Testis (tissue), 3 donors: ENCODE data around the gene TRPC4. TPM values are rescaled to one million over a fixed set of nuclear protein-coding genes. Genes with fewer than 3 reads are reported as not detected.
"Not testable (repeated sequence)": the region's sequence is repeated elsewhere in the genome, so short reads cannot be mapped to it uniquely, and the experiment has no call there.

ENCODE experiments used
- DNase-seq: peaks from one replicate; pipeline ENCODE4 v3.0.0-alpha.2; 2019
- H3K27ac ChIP-seq, 2 donors: fragments of 200-600 bp; sonication (generic); one replicate each; pipeline ENCODE4 v1.5.1; 2019
- H3K27me3 ChIP-seq: fragments of 200-600 bp; sonication (generic); one replicate; pipeline ENCODE4 v1.5.1; 2019
- H3K36me3 ChIP-seq: fragments of 200-600 bp; sonication (generic); one replicate; pipeline ENCODE4 v1.5.1; 2017; ENCODE audit warnings: low read depth; ENCODE audit errors: missing control alignments
- H3K4me1 ChIP-seq: fragments of 200-600 bp; sonication (generic); one replicate; pipeline ENCODE4 v1.5.1; 2019
- H3K4me3 ChIP-seq, 2 donors: fragments of 200-600 bp; sonication (generic); one replicate each; pipeline ENCODE4 v1.5.1; 2017 to 2019
- H3K9me3 ChIP-seq: fragments of 200-600 bp; sonication (generic); one replicate; pipeline ENCODE4 v1.5.1; 2017
- CTCF ChIP-seq, 3 experiments: fragments of 450-650 bp in 2 of 3; fragments of 200-600 bp in 1 of 3; sonication (generic) in 1 of 3; IDR thresholded peaks; one replicate each; pipeline ENCODE4 v1.5.1; 2016 to 2019; ENCODE audit warnings: antibody characterized with exemption in 3 of 3, mild to moderate bottlenecking in 2 of 3, moderate library complexity in 1 of 3
- POLR2A ChIP-seq: fragments of 450-650 bp; IDR thresholded peaks from one replicate; pipeline ENCODE4 v1.6.1; 2017; ENCODE audit warnings: antibody characterized with exemption, mild to moderate bottlenecking, moderate library complexity
- WGBS, 2 donors: methylation state at CpG; one replicate each; pipeline ENCODE4 v1.1.5; 2018; 5-methylcytosine and 5-hydroxymethylcytosine counted together
- intact Hi-C: fragments of 100-400 bp; cut with DNase I; formaldehyde crosslinking; loops from one replicate; pipeline ENCODE4 v1.15.1; 2023; ENCODE audit warnings: low total_unique reads
- polyA plus RNA-seq: library from polyadenylated mRNA; stranded (reverse); fragments of 350-450 nt; fragmentation: Illumina TruSeq; extraction: RNeasy Lipid Tissue Mini Kit (QIAGEN cat#74804); gene quantifications from one replicate; pipeline ENCODE4 v1.2.3, GENCODE V29; 2014; ENCODE audit warnings: low read depth, low replicate concordance; ENCODE audit not compliant: insufficient read depth
- total RNA-seq, 2 donors: library from RNA; depleted of rRNA; stranded (reverse); fragments of >200 nt; gene quantifications; one replicate each; pipeline ENCODE4 v1.2.3, GENCODE V29; 2016

TRPC4 gene
- total and polyA plus RNA-seq, 3 donors from 2014 or later, result 0.06 to 0.12 TPM; not detected in 1

DNA sequence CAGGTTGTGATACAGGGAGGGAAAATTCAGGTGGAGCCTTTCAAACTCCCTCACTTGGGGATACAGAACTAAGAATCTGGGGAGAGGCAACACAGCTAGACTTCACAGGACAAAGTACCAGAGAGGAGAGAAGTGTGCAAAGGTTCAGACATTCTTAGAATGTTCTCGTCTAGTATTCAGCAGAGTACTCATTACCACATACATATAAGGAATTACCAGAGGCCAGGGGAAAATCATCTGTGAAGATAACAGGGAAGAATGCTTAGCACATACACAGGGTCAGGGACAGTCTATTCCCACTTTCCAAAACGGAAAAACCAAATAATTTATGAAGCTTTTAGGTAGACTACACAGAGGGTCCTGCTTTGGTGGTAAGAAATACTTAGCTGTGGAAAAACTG lies 58.1 kb downstream of the TRPC4 start:
- Histone ChIP-seq H3K27me3 (no peaks in the 10 kb centered on the region), H3K4me3 (no peak overlapping the region), H3K36me3 (no peaks in the 10 kb centered on the region), H3K9me3 (no peaks in the 10 kb centered on the region), H3K4me1 (no peaks in the 10 kb centered on the region), H3K27ac (no peak overlapping the region)
- TF ChIP-seq CTCF (IDR thresholded peaks at IDR 0.05) (no peak), POLR2A (no peak)
- intact Hi-C loops, result no loop called here
- WGBS, 2 donors, result 37 to 48% methylated on average over 2 of the region's 2 CpGs
- DNase-seq, result no peak

DNA sequence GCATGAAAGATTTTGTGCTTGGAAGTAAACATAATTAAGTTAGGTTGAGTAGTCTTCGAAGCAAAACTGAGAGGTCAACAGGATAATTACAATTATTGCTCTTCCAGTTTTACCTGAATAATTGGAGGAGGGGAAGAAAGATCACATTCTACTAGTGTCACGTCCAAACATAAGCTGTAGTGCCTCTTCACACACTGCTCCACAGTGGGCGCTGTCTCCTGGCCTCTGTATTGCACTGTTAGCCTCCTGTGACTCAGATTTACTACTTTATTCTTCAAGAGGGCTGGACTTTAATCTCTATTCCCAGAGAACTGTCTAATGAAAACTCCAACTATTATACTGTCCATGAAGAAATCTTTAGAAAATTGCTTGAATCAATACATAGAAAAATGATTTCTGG lies 62.9 kb downstream of the TRPC4 start:
- Histone ChIP-seq H3K27me3 (no peaks in the 10 kb centered on the region), H3K36me3 (no peaks in the 10 kb centered on the region), H3K4me3 (no peak overlapping the region), H3K27ac (no peak overlapping the region), H3K4me1 (no peaks in the 10 kb centered on the region), H3K9me3 (no peaks in the 10 kb centered on the region)
- TF ChIP-seq CTCF (IDR thresholded peaks at IDR 0.05) (no peak), POLR2A (no peak)
- DNase-seq, result no peak
- WGBS, 2 donors, result 84 to 93% methylated on average over 3 of the region's 3 CpGs
- intact Hi-C loops, result no loop called here

DNA sequence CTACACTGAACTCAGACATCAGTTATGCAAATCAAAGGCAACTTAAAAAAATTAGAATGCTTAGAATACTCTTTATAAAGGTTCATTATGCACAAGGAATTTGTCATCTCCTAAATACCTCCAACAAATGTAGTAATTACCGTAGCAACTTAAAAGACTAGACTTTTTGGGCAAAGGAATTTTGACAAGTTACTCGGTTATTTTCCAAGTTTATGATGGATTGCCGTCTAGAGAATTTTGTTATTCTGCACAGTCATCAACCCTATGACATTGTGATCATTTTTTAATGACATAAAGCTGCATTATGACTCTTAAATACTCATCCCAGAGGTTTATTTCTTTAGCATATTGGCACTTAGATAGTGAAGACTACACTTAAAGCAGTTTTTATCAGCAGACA lies 71.9 kb downstream of the TRPC4 start:
- H3K36me3 ChIP-seq, result no peaks in the 10 kb centered on the region
- intact Hi-C loops, result no loop called here
- TF ChIP-seq CTCF (IDR thresholded peaks at IDR 0.05), result no peak
- no peak for TF ChIP-seq POLR2A
- H3K27me3 ChIP-seq, result no peaks in the 10 kb centered on the region
- H3K27ac ChIP-seq, result no peak overlapping the region
- WGBS, 2 donors, result 63 to 71% methylated on average over 3 of the region's 3 CpGs
- no peaks in the 10 kb centered on the region for H3K4me1 ChIP-seq
- H3K4me3 ChIP-seq, result no peak overlapping the region
- H3K9me3 ChIP-seq, result no peaks in the 10 kb centered on the region
- DNase-seq, result no peak

- not testable (repeated sequence) for DNase-seq, H3K4me3 ChIP-seq
- 93 to 96% methylated on average over 4 of the region's 4 CpGs for WGBS, 2 donors
These were observed 72.8 kb downstream of the TRPC4 start for GRCh38 chr13:37796795-37797194.

DNA sequence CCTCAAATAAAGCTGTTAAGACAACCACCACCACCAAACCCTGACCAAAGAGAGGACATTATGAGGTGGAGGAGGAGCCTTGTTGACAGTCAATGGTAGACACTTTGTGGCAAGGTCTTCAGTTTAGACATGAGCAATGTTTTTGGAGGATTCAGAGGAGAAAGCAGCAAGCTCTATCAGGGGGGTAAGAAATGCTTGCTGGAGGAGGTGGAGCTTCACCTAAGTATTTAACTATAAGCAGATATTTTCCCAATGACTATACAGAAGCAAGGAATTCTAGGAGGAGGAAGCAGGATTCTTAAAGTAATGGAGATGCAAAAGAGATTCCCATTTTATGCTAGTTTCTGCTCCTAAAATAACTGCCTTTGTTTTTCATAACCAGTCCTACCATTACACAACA lies 74.2 kb downstream of the TRPC4 start:
- no peaks in the 10 kb centered on the region for H3K36me3 ChIP-seq
- no peak overlapping the region for H3K27ac ChIP-seq
- H3K4me3 ChIP-seq, result no peak overlapping the region
- intact Hi-C loops, result no loop called here
- H3K27me3 ChIP-seq, result no peaks in the 10 kb centered on the region
- no peak for TF ChIP-seq CTCF (IDR thresholded peaks at IDR 0.05)
- no peaks in the 10 kb centered on the region for H3K4me1 ChIP-seq
- no peaks in the 10 kb centered on the region for H3K9me3 ChIP-seq
- DNase-seq, result no peak

More at GRCh38 chr13:37796795-37797194, 72.8 kb downstream of the TRPC4 start:
- H3K27ac ChIP-seq, H3K4me1 ChIP-seq, H3K27me3 ChIP-seq, H3K36me3 ChIP-seq, intact Hi-C loops, H3K9me3 ChIP-seq: not testable (repeated sequence)
